HG03095 (cell line): ENCODE results near the gene PRKD2.
"Not testable (repeated sequence)": the region's sequence is repeated elsewhere in the genome, so short reads cannot be mapped to it uniquely, and the experiment has no call there.

Source experiments
- ATAC-seq: cut with Tn5 transposase; IDR thresholded peaks from one replicate; pipeline ENCODE4 v1.9.1; 2021; ENCODE audit warnings: moderate library complexity; ENCODE audit not compliant: unreplicated experiment

The PRKD2 gene

DNA sequence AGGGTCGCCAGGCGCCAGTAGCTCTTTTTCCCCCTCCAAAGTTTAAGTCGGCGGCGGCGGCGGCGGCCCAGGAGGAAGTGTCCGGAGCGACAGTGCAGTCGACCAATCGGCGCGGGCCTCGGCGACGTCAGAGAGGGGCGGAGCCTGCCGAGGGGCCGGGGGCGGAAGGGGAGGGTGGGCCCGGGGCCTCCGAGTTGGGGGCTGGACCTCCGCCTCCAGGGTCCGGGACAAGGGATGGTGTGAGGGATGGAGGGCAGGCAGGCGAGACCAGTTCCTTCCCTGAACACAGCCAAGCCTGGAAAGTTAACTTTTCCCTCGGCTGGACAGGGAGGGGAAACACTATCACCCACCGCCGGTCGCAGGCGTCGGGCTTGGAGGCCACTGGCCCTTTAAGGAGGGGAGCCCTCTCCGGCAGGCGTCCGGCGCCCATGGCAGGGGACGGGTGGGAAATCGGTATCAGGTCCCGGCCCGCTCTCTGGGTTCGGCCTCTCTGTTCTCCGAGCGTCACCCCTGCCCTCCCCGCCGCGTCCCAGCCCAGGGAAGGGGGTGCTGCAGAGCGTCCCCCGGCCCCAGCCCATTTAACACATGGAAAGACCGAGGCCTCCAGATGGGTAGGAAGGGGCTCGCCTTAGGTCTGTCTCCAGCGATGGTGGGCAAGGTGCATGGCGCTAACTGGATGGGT lies at the start of gene PRKD2:
PRKD2 (minus strand) TSS at position 81 of the 682 bp plus-strand sequence. CDS start 744 bp downstream, outside the sequence.
- ATAC-seq: peak; percentile 35

DNA sequence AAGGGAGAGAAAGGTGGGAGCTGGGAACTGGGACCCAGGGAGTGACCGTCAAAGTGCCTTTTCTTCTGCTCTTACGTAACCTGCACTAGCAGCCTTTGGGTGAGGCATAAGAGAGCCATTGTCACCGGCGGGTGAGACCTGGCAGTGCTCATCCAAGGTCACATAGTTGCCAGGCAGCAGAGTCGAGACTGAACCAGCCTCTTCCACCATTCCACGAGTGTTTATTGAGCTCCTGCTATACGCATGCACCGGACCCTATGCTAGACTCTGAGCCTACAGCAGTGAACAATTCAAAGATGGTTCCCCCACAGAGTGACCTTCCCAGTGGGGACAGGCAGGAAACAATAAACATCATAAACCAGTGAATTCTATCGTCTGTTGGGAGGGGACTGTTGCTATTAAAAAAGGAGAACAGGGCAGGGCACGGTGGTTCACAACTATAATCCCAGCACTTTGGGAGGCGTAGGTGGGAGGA lies 47.9 kb upstream of the PRKD2 start:
- ATAC-seq: no peak

DNA sequence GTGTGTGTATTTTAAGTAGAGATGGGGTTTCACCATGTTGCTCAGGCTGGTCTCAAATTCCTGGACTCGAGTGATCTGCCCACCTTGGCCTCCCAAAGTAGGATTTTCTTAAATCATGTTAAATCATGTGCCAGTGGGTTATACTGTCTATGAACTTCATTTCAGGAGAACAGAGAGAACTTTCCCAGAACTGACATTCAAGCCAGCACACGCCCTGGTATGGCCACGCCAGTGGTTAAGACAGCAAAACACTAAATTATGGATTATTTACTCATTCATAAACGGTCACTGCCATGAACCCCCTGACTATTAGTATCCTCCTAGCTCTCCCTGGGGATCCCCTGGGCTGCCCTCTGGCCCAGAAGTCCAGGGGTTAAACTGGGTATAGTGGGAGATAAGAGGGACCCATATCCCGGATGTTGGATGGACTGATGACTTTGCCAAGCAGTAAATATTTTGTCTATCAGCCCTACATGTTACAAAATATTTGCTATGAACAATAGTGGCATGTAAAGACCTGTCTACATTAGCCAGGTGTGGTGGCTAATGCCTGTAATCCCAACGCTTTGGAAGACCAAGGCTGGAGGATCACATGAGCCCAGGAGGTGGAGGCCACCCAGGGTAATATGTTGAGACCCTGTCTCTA lies 45.5 kb upstream of the PRKD2 start:
- ATAC-seq: no peak

DNA sequence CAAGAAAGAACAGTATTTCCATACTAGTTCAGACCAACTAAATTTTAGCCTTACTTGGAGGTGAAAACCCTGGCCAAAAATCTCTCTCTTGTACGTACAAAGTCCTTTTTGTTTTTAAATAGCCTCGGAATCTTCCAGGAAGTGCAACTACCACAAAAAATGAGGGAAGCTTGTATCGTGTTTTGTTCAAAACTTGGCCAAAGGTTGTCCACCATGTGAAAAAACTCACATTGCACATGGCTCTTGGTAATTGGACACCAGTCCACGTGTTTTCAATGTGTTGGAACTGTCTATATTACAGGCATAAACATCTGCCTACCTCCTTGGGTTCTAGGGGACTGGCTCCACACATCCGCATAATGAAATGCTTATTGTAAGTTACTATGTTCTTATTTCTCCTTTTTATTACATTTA lies 44.5 kb upstream of the PRKD2 start:
- ATAC-seq: no peak

DNA sequence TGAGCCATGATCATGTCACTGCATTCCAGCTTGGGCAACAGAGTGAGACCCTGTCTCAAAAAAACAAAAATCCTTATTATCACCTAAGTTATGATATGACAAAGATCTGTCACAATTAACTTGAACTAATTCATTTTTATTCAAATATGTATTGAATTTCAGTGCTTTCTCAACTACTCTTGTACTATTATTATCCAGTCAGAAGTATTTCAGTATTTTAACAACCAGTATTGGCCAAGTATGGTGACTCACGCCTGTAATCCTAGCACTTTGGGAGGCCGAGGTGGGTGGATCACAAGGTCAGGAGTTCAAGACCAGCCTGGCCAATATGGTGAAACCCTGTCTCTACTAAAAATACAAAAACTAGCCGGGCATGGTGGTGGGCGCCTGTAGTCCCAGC lies 44.0 kb upstream of the PRKD2 start:
- not testable (repeated sequence) for ATAC-seq

DNA sequence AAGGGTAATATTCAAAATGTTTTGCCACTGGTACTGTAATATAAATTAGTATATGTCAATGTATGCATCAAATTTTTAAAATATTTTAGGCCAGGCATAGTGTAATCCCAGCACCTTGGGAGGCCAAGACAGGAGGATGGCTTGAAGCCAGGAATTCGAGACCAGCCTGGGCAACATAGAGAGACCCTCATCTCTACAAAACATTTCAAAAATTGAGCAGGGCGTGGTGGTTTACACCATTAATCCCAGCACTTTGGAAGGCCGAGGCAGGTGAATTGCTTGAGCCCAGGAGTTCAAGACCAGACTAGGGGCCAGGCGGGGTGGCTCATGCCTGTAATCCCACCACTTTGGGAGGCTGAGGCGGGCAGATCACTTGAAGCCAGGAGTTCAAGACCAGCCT lies 43.4 kb upstream of the PRKD2 start:
- ATAC-seq: no peak

DNA sequence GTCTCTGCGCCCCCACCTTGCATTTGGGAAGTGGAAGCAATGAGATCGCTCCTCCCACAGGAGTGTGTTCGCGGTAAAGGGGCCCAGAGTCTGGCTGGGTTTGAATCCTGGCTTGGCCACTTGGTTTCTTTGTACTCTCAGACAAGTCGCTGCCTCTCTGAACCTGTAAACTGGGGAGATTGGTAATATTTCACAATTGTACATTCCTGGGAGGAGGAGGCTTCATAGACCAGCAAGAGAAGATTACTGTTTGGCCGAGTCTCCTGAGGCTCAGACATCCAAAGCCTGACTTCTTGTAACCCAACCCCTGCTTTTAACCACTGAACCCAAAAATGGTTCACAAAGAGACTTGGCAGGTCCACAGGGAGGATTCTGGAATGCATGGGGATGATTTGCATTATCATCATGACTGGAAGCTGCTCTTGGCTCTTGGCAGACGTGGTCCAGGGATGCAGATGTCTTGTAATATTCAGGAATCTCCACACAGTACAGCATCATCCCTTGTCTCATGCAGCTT lies 43.0 kb upstream of the PRKD2 start:
- ATAC-seq: no peak

DNA sequence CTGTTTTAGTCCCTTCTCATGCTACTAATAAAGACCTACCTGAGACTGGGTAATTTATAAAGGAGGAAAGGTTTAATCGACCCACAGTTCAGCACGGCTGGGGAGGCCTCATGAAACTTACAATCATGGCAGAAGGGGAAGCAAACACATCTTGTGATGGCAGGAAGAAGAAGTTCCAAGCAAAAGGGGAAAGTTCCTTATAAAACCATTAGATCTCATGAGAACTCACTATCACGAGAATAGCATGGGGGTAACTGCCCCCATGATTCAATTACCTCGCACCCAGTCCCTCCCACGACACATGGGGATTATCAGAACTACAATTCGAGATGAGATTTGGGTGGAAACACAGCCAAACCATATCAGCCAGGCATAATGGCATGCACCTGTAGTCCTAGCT lies 42.3 kb upstream of the PRKD2 start:
- ATAC-seq: no peak

DNA sequence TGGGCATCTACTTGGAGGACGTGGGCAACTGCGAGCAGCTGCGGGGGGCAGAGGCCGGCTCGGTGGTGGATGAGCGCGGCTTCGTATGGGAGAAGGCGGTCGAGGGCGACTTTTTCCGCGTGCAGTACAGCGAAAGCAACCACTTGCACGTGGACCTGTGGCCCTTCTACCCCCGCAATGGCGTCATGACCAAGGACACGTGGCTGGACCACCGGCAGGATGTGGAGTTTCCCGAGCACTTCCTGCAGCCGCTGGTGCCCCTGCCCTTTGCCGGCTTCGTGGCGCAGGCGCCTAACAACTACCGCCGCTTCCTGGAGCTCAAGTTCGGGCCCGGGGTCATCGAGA lies 39.6 kb upstream of the PRKD2 start:
- ATAC-seq: no peak

DNA sequence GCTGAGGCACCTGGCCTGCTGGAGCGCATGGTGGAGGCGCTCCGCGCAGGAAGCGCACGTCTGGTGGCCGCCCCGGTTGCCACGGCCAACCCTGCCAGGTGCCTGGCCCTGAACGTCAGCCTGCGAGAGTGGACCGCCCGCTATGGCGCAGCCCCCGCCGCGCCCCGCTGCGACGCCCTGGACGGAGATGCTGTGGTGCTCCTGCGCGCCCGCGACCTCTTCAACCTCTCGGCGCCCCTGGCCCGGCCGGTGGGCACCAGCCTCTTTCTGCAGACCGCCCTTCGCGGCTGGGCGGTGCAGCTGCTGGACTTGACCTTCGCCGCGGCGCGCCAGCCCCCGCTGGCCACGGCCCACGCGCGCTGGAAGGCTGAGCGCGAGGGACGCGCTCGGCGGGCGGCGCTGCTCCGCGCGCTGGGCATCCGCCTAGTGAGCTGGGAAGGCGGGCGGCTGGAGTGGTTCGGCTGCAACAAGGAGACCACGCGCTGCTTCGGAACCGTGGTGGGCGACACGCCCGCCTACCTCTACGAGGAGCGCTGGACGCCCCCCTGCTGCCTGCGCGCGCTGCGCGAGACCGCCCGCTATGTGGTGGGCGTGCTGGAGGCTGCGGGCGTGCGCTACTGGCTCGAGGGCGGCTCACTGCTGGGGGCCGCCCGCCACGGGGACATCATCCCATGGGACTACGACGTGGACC lies 39.1 kb upstream of the PRKD2 start:
- ATAC-seq: no peak

DNA sequence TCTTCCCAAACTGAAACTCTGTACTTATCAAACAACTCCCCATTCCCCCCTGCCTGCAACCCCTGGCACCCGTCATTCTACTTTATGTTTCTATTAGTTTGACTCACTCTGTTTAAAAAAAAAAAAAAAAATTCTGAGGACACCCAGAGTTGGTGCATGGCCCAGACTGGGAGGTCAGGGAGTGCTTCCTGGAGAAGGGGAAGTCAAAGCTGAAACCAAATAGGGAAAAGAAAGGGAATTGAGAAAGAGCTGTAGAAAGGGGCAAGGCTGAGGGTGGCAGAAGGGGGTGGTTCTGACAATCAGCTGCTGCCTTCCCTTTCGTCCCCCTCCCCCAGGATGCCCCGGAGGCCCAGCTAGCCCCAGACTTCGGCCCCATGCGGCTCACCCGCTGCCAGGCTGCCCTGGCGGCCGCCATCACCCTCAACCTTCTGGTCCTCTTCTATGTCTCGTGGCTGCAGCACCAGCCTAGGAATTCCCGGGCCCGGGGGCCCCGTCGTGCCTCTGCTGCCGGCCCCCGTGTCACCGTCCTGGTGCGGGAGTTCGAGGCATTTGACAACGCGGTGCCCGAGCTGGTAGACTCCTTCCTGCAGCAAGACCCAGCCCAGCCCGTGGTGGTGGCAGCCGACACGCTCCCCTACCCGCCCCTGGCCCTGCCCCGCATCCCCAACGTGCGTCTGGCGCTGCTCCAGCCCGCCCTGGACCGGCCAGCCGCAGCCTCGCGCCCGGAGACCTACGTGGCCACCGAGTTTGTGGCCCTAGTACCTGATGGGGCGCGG lies 38.4 kb upstream of the PRKD2 start:
- ATAC-seq: no peak

DNA sequence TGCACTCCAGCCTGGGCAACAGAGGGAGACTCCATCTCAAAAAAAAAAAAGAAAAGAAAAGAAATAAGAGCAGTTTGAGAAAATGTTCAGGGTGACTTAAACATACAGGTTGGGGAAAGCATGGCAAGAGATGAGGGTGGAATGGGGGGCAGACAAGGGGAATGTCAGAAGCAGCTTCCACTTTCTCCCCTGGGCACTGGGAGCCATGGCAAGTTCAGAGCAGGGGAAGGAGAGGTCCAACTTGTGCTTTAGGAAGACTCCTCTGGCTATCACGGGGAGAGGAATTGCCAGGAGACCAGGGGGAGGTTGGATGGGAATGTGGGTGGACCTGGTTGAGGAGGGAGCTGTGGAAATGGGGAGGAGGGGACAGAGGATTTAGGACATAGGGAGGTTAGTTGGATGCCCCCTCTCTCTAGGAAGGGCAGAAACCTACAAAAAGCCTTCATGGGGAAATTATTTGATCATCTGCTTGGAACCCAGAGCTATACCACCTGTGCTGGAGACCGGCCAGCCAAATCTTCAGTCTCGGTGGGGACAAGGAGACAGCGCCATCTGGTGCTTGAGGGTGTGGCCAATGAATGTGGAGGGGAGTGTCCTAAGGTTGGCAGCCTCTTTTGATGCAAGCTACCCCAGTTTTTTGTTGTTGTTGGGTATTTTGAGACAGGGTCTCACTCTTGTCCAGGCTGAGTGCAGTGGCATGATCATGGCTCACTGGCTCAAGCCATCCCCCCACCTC lies 36.7 kb upstream of the PRKD2 start:
- ATAC-seq: no peak

DNA sequence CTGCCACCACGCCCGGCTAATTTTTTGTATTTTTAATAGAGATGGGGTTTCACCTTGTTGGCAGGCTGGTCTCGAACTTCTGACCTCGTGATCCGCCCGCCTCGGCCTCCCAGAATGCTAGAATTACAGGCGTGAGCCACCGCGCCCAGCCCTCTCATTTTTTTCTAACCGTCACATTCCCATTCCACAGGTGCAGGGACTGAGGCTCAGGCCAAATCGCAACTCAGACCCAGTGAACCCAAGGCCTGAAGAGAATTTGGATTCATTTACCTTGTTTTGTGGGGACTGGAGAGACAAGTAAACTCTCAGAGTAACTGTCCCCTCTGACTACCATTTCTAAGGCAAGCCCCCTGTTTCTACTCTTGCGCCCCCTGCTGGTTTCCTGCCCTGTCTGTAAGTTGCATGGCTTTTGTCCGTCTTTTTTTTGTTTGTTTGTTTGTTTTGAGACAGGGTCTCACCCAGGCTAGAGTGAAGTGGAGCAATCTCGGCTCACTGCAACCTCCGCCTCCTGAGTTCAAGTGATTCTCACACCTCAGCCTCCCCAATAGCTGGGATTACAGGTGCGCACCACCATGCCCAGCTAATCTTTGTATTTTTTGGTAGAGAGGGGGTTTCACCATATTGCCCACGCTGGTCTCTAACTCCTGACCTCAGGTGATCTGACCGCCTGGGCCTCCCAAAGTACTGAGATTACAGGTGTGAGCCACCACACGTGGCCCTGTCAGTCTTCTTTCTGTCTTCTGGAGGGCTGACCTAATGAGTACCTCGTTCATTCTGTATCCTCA lies 31.6 kb upstream of the PRKD2 start:
- no peak for ATAC-seq

DNA sequence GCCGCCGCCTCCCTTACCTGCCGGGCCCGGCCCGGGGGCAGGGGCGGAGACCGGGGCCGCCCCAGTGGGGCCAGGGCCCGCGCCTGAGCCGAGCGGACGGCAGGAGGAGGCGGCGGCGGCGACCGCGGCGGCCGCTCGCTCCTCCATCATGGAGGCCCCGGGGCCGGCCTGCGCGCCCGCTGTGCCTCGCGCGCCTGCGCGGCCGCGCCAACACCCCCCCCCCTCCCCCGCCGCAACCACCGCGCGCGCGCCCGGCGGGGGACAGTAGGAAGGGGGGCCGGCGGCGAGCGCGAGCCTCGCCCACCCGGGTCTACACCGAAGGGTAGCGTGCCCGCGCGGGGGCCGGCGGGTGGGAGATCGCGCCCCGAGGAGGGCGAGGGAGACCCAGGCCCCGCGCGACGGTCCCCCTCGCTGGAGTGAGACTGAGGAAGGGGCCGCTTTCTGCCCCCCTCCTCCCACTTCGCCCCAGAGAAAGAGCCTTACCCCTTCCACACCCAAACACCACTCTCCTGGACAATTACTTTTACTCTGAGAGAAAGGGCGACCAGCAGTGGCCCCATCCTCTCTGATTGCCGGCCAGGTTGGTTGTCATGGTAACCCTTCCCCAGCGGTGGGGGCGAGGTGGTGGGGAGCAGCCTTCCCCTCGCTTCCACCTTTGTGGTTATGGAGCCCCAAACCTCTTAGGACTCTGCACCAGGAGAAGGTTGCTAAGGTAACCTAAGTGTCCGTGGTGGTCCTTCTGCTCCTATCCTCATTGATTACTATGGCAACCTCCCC lies 29.6 kb upstream of the PRKD2 start, which contains the start of gene STRN4:
STRN4 (minus strand) TSS at position 170 of the 777 bp plus-strand sequence; CDS start at position 150, 20 bp downstream.
- ATAC-seq: no peak

DNA sequence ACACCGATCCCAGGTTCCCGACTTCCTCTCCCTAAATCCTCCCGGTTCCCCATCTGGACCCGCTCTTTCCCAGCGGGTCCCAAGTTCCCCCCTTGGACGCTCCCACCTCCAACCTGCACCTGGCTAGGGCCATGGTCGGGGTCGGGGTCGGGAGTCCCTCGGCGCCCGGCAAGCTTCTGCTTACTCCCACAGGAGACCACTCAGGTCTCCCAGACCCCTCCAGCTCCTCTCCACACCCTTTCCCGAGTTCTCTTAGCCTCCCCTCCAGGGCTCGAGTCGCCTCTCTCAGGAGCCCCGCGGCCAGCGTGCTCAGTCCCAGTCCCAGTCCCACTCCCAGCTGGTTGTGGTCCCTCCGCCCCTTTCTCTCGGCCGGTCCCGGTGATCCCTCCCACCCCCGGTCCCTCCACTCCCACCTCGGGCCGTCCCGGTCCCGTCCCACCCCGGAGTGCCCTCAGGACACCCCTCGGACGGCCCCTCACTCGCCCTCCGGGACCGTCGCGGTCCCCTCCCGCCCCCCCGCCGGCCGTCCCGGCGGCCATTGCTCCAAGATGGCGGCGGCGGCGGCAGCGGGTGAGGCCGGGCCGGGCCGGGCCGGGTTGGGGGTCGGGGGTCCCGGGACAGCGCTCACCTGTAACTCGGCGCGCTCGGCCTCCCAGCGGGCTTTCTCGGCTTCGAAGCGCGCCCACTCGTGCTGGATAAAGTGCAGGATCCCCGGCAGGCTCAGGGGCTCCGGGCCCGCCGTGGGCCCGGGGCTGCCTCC lies 28.8 kb upstream of the PRKD2 start, which contains the start of gene FKRP:
FKRP (plus strand) TSS at position 537 of the 760 bp plus-strand sequence. CDS start 9,394 bp downstream, outside the sequence.
- ATAC-seq: no peak

DNA sequence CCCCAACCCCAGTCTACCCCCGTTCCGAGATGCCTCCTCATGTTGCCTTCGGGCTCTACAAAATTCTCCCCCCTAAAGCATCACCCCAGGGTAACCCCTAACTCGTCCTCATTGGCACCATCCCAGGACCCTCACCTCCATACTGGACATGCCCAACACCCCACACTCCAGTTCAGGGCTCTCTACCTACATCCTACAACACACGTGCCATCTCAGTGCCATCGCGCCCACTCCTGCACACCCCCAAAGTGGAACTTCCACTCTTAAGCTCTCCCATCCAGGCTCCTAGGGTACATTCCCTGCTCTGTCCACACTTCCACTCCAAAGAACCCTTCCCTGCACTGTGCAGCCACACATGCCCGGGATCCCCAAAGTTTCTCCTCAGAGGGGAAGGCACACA lies 28.1 kb upstream of the PRKD2 start:
- ATAC-seq: no peak

DNA sequence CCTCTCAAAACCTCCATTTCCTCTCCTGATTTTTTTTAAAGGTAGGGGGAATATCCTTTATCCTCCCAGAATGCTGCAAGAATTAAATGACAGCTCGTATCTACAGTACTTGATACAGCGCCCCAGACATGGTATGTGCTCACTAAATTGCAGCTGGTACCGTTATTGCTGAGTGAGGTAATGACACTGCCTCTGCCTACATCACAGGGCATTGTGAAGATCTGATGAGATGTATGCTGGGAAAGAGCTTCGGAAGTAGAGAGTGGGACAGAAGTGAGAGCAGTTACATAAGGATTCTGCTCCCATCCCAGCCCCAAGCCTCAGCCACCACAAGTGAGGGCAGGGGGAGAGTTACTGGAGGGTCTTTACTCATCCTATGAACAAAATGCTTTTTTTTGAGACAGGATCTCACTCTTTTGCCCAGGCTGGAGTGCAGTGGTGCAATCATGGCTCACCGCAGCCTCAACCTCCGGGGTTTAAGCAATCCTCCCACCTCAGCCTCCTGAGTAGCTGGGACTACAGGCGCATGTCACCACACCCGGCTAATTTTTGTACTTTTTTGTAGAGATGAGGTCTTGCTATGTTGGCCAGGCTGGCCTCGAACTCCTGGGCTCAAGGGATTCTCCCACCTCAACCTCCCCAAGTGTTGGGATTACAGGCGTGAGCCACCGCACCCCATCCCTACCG lies 27.2 kb upstream of the PRKD2 start:
- ATAC-seq: no peak
